GM10847 (cell line): Measurements from ENCODE around the gene TMEM86B.

Experiments
- POLR2A ChIP-seq: IDR thresholded peaks from 2 replicates; pipeline ENCODE4 v1.6.1; 2011; ENCODE audit not compliant: insufficient read length; ENCODE audit errors: extremely low read depth

TMEM86B gene

GRCh38 chr19:55250262-55251036, 21.9 kb upstream of the TMEM86B start:
- TF ChIP-seq POLR2A: no peak

- no peak for TF ChIP-seq POLR2A
Observed at GRCh38 chr19:55249841-55250240, 21.3 kb upstream of the TMEM86B start.

GRCh38 chr19:55248704-55249103, 20.1 kb upstream of the TMEM86B start:
- TF ChIP-seq POLR2A: no peak

- no peak for TF ChIP-seq POLR2A
Observed at GRCh38 chr19:55248166-55248675, 19.7 kb upstream of the TMEM86B start.

- no peak for TF ChIP-seq POLR2A
Observed at GRCh38 chr19:55247621-55248099, 19.1 kb upstream of the TMEM86B start.

- TF ChIP-seq POLR2A: no peak
Observed at GRCh38 chr19:55246462-55247451, 18.2 kb upstream of the TMEM86B start.

GRCh38 chr19:55245236-55245904, 16.8 kb upstream of the TMEM86B start:
- no peak for TF ChIP-seq POLR2A

GRCh38 chr19:55244004-55244680, 15.6 kb upstream of the TMEM86B start:
- TF ChIP-seq POLR2A: no peak

GRCh38 chr19:55242517-55242916, 14.0 kb upstream of the TMEM86B start:
- no peak for TF ChIP-seq POLR2A

- no peak for TF ChIP-seq POLR2A
Observed at GRCh38 chr19:55241935-55242464, 13.4 kb upstream of the TMEM86B start.

GRCh38 chr19:55241143-55241934, 12.8 kb upstream of the TMEM86B start:
- no peak for TF ChIP-seq POLR2A

GRCh38 chr19:55240713-55241020, 12.1 kb upstream of the TMEM86B start:
- no peak for TF ChIP-seq POLR2A

- TF ChIP-seq POLR2A: no peak
Observed at GRCh38 chr19:55239004-55239403, 10.4 kb upstream of the TMEM86B start.

- TF ChIP-seq POLR2A: no peak
Observed at GRCh38 chr19:55238030-55238429, 9.5 kb upstream of the TMEM86B start.

GRCh38 chr19:55232986-55233385, 4.4 kb upstream of the TMEM86B start:
- no peak for TF ChIP-seq POLR2A
